Kidney (tissue), 14 donors: ENCODE data around the gene RASA3. TPM values are rescaled to one million over a fixed set of nuclear protein-coding genes. Genes with fewer than 3 reads are reported as not detected.

Source experiments
- DNase-seq, 5 donors: peaks; one replicate each; pipeline ENCODE4 v3.0.0-alpha.2; 2013 to 2020
- FAIRE-seq: peaks from 2 replicates; lab custom pipeline; 2012; peaks lifted over from hg19 to GRCh38; lab: Jason Lieb, UNC
- H3K27ac ChIP-seq, 2 donors: one replicate each; pipeline ENCODE4 v1.7.0; 2013; ENCODE audit warnings: low read depth in 2 of 2, low read length in 2 of 2, inconsistent platforms in 1 of 2
- H3K27me3 ChIP-seq: one replicate; pipeline ENCODE4 v1.7.1; 2013; ENCODE audit warnings: low read length, inconsistent platforms; ENCODE audit not compliant: control insufficient read depth, insufficient read depth
- H3K36me3 ChIP-seq, 3 donors: one replicate each; pipeline versions ENCODE4 v1.7.0 to v1.7.1; 2013; ENCODE audit warnings: low read length in 3 of 3, control low read depth in 1 of 3, inconsistent platforms in 1 of 3; ENCODE audit not compliant: insufficient read depth in 3 of 3, control insufficient read depth in 2 of 3
- H3K4me1 ChIP-seq, 3 donors: one replicate each; pipeline versions ENCODE4 v1.7.0 to v1.7.1; 2013; ENCODE audit warnings: low read length in 3 of 3, inconsistent platforms in 1 of 3, low read depth in 1 of 3; ENCODE audit not compliant: control insufficient read depth in 2 of 3, insufficient read depth in 2 of 3
- H3K4me3 ChIP-seq, 3 donors: one replicate each; pipeline versions ENCODE4 v1.7.0 to v1.8.1; 2013; ENCODE audit warnings: low read length in 3 of 3, control low read depth in 1 of 3, inconsistent platforms in 1 of 3
- H3K9ac ChIP-seq, 3 donors: one replicate each; pipeline versions ENCODE4 v1.7.0 to v1.7.1; 2013; ENCODE audit warnings: low read length in 3 of 3, control low read depth in 1 of 3, inconsistent platforms in 1 of 3
- H3K9me3 ChIP-seq, 3 donors: one replicate each; pipeline versions ENCODE4 v1.7.0 to v1.7.1; 2013; ENCODE audit warnings: low read length in 3 of 3, control low read depth in 1 of 3, inconsistent platforms in 1 of 3; ENCODE audit not compliant: control insufficient read depth in 2 of 3, insufficient read depth in 1 of 3
- CTCF ChIP-seq: IDR thresholded peaks from 3 replicates; pipeline ENCODE4 v1.5.1; 2012; ENCODE audit warnings: mild to moderate bottlenecking, moderate library complexity, borderline replicate concordance; ENCODE audit not compliant: insufficient read depth; ENCODE audit errors: extremely low read depth
- intact Hi-C: fragments of 100-400 bp; cut with DNase I; formaldehyde crosslinking; loops from one replicate; pipeline ENCODE4 v1.11.1; 2022
- polyA plus RNA-seq: library from polyadenylated mRNA; stranded (reverse); fragments of 350-450 nt; fragmentation: Illumina TruSeq; extraction: RNeasy Lipid Tissue Mini Kit (QIAGEN cat#74804); gene quantifications from one replicate; pipeline ENCODE4 v1.2.3, GENCODE V29; 2014; ENCODE audit warnings: low read depth, low replicate concordance; ENCODE audit not compliant: insufficient read depth
- total RNA-seq: library from RNA; stranded (reverse); fragmentation: NEBNext Ultra II Directional; extraction: Animal tissue kit (Norgen Biotek cat#: 25700); gene quantifications from one replicate; pipeline ENCODE4 v1.2.1, GENCODE V29; 2021
- donor health status: control.
- donor health status: control.
- donor health status: control.
- donor health status: control.
- donor health status: control.
- donor health status: DM: yes; HTN: yes; CAD: no.
- donor health status: Normal renal cell carcinoma (clear cell type).

The RASA3 gene
- total and polyA plus RNA-seq, 2 donors from 2014 or later: 4.2 to 28.8 TPM

- no peak for FAIRE-seq
- no peak for TF ChIP-seq CTCF
- Histone ChIP-seq H3K27ac (peak overlapping the region in 1 of 2 donors; percentile 11), H3K36me3 (no peaks in the 10 kb centered on the region), H3K27me3 (no peaks in the 10 kb centered on the region), H3K9me3 (no peaks in the 10 kb centered on the region), H3K4me3 (no peak overlapping the region), H3K4me1 (peaks cover 0 to 11% (median 9%) of the 10 kb centered on the region in 3 donors), H3K9ac (no peak overlapping the region)
- no peak for DNase-seq
- intact Hi-C loops: no loop called here
These were observed 11.8 kb downstream of the RASA3 start for GRCh38 chr13:114120591-114121011.

DNA sequence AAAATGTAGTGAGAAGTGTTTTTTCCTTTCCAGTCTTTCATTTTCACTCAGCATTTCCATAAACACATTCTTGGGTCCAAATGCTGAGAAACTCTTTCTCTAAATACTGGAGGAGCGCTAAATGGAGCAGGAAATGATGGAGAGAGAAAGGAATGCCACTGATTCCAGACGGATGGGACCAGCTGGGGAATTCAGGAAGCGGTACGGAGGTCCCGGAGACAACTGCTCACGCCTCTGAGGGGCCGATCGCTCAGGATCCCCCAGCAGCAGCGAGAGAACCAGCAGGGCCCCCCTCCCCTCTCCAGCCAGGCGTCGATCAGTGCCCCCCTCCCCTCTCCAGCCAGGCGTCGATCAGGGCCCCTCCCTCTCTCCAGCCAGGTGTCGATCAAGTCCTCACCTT lies 13.2 kb downstream of the RASA3 start:
- FAIRE-seq (no peak), DNase-seq (peak in 4 of 5 donors; percentile 83 to 96 (median 88))
- Histone ChIP-seq H3K36me3 (no peaks in the 10 kb centered on the region), H3K27ac (peak overlapping the region; percentile 79 to 86), H3K27me3 (no peaks in the 10 kb centered on the region), H3K9ac (peak overlapping the region in 1 of 3 donors; percentile 55), H3K9me3 (no peaks in the 10 kb centered on the region), H3K4me1 (peaks cover 0 to 21% (median 15%) of the 10 kb centered on the region in 3 donors), H3K4me3 (peak overlapping the region in 1 of 3 donors; percentile 25)
- TF ChIP-seq CTCF: no peak
- intact Hi-C loops: no loop called here

DNA sequence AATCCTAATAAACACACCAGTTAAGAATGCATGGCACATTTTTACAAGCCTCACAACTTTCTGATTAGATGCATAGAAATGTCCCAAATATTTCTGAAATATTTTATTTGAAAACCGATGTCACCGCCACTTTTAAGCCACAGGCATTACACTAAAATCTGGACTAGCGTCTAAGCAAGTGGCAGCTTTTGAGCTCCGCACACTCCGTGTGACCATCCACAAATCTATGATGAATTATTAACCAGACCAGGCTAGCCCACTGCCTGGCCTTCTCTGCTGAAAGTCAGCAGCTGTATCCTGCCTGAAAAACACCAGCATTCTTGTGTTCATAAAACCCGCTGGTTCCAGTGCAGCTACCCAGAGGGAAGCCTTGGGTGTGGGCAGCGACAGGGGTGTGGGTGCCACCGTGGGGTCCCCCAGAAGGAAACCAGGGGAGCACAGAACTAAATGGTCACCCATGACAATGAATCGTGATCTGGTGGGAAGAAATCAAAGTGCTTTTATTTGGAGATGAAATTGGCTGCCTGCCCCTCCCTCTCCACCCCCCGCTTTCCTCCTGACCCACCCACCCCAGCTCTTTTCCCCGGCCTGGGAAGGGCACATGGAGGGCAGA lies 13.8 kb downstream of the RASA3 start:
- DNase-seq (peak in 4 of 5 donors; percentile 59 to 89 (median 82)), FAIRE-seq (no peak)
- Histone ChIP-seq H3K9ac (peak overlapping the region in 1 of 3 donors; percentile 48), H3K4me1 (peaks cover 0 to 21% (median 15%) of the 10 kb centered on the region in 3 donors), H3K4me3 (peak overlapping the region in 1 of 3 donors; percentile 25), H3K36me3 (no peaks in the 10 kb centered on the region), H3K9me3 (no peaks in the 10 kb centered on the region), H3K27me3 (no peaks in the 10 kb centered on the region), H3K27ac (peak overlapping the region; percentile 79 to 86)
- intact Hi-C loops: no loop called here
- TF ChIP-seq CTCF: no peak
